Fibroblast of lung (primary cell): ENCODE data around the gene ADCY3. TPM values are rescaled to one million over a fixed set of nuclear protein-coding genes. Genes with fewer than 3 reads are reported as not detected.

Experiments
- DNase-seq, 2 donors: peaks; one replicate each; pipeline versions ENCODE4 v3.0.0 to v3.0.0-alpha.2; 2010; ENCODE audit warnings: low read depth in 2 of 2
- H2AFZ ChIP-seq: 2 replicates; pipeline ENCODE4 v1.5.1; 2012; ENCODE audit warnings: low read length, control low read depth, inconsistent platforms
- H3K27ac ChIP-seq: 2 replicates; pipeline ENCODE4 v1.5.1; 2011; ENCODE audit warnings: low read length, control low read depth; ENCODE audit not compliant: insufficient read depth
- H3K27me3 ChIP-seq: 2 replicates; pipeline ENCODE4 v1.5.1; 2011; ENCODE audit warnings: mild to moderate bottlenecking, low read length; ENCODE audit not compliant: control insufficient read depth, insufficient read depth
- H3K36me3 ChIP-seq: 2 replicates; pipeline ENCODE4 v1.5.1; 2011; ENCODE audit warnings: low read length; ENCODE audit not compliant: control insufficient read depth, insufficient read depth
- H3K4me1 ChIP-seq: 2 replicates; pipeline ENCODE4 v1.5.1; 2011; ENCODE audit warnings: low read length; ENCODE audit not compliant: control insufficient read depth, insufficient read depth; ENCODE audit errors: extremely low read depth
- H3K4me2 ChIP-seq: 2 replicates; pipeline ENCODE4 v1.5.1; 2011; ENCODE audit warnings: low read length, control low read depth; ENCODE audit not compliant: insufficient read depth; ENCODE audit errors: extremely low read depth
- H3K4me3 ChIP-seq, 4 experiments: fragments of 200-600 bp in 1 of 4; sonication (generic) in 1 of 4; replicated peaks in 1 of 4; 2 replicates each; pipeline ENCODE4 v1.5.1; 2011 to 2016; ENCODE audit warnings: low read length in 4 of 4, low read depth in 3 of 4, mild to moderate bottlenecking in 3 of 4, control low read depth in 2 of 4, inconsistent platforms in 1 of 4, mixed read lengths in 1 of 4; ENCODE audit not compliant: insufficient read depth in 1 of 4; ENCODE audit errors: control extremely low read depth in 1 of 4
- H3K79me2 ChIP-seq: 2 replicates; pipeline ENCODE4 v1.5.1; 2012; ENCODE audit warnings: mild to moderate bottlenecking, low read length, inconsistent platforms; ENCODE audit not compliant: control insufficient read depth, insufficient read depth
- H3K9ac ChIP-seq: 2 replicates; pipeline ENCODE4 v1.5.1; 2011; ENCODE audit warnings: mild to moderate bottlenecking, low read length, control low read depth; ENCODE audit not compliant: insufficient read depth
- H3K9me3 ChIP-seq: 2 replicates; pipeline ENCODE4 v1.5.1; 2012; ENCODE audit warnings: low read depth, low read length; ENCODE audit not compliant: control insufficient read depth, insufficient read depth
- H4K20me1 ChIP-seq: 2 replicates; pipeline ENCODE4 v1.5.1; 2011; ENCODE audit warnings: low read length; ENCODE audit not compliant: control insufficient read depth, insufficient read depth; ENCODE audit errors: extremely low read depth
- CTCF ChIP-seq, 2 donors: IDR thresholded peaks in 1 of 2; conservative IDR thresholded peaks in 1 of 2; 1 replicate in 1 of 2; 2 replicates in 1 of 2; pipeline ENCODE4 v1.5.1; 2011 to 2012; ENCODE audit warnings: low read length in 2 of 2, control low read depth in 1 of 2, inconsistent platforms in 1 of 2, low read depth in 1 of 2, mild to moderate bottlenecking in 1 of 2
- EZH2 ChIP-seq: IDR thresholded peaks from 2 replicates; pipeline ENCODE4 v1.5.1; 2012; ENCODE audit warnings: low read length, control low read depth, mild to moderate bottlenecking; ENCODE audit errors: missing control alignments
- polyA plus RNA-seq, 2 donors: library from polyadenylated mRNA; depleted of rRNA in 1 of 2; stranded (reverse) in 1 of 2; unstranded in 1 of 2; fragments of >200 nt; gene quantifications; 2 replicates each; pipeline ENCODE4 v1.2.1, GENCODE V29; 2011 to 2012; ENCODE audit warnings: missing spikeins in 1 of 2
- total RNA-seq: library from RNA; depleted of rRNA; stranded (reverse); fragments of >200 nt; gene quantifications from 2 replicates; pipeline ENCODE4 v1.2.1, GENCODE V29; 2014

Gene ADCY3
- total and polyA plus RNA-seq, 2 donors (not counting 1 experiment from before 2014, with no cell fraction given) = 33.0 to 90.2 TPM

GRCh38 chr2:24850944-24851343 lies 69.1 kb downstream of the ADCY3 start:
- no peaks in the 10 kb centered on the region for H3K9me3 ChIP-seq
- H3K9ac ChIP-seq = no peak overlapping the region
- H3K79me2 ChIP-seq = no peaks in the 10 kb centered on the region
- H3K27ac ChIP-seq = no peak overlapping the region
- no peak for TF ChIP-seq EZH2
- no peak for TF ChIP-seq CTCF (conservative IDR thresholded peaks at IDR 0.05 in 1 of 2, IDR thresholded peaks at IDR 0.05 in 1 of 2; ENCODE audit: low read depth in 1 of 2, low read length in 2 of 2)
- H3K4me1 ChIP-seq = peaks cover 14% of the 10 kb centered on the region
- DNase-seq = no peak
- no peaks in the 10 kb centered on the region for H3K36me3 ChIP-seq
- no peaks in the 10 kb centered on the region for H3K27me3 ChIP-seq
- H3K4me3 ChIP-seq = no peak overlapping the region
- no peak overlapping the region for H3K4me2 ChIP-seq
- no peaks in the 10 kb centered on the region for H4K20me1 ChIP-seq
- no peak overlapping the region for H2AFZ ChIP-seq

- no peak overlapping the region for H3K4me2 ChIP-seq
- no peaks in the 10 kb centered on the region for H4K20me1 ChIP-seq
- no peaks in the 10 kb centered on the region for H3K9me3 ChIP-seq
- no peak for DNase-seq
- H3K4me1 ChIP-seq = no peaks in the 10 kb centered on the region
- no peak overlapping the region for H3K27ac ChIP-seq
- no peaks in the 10 kb centered on the region for H3K79me2 ChIP-seq
- H3K36me3 ChIP-seq = no peaks in the 10 kb centered on the region
- H3K4me3 ChIP-seq = no peak overlapping the region
- no peak overlapping the region for H3K9ac ChIP-seq
- no peak for TF ChIP-seq EZH2
- no peak for TF ChIP-seq CTCF (conservative IDR thresholded peaks at IDR 0.05 in 1 of 2, IDR thresholded peaks at IDR 0.05 in 1 of 2; ENCODE audit: low read depth in 1 of 2, low read length in 2 of 2)
- H3K27me3 ChIP-seq = no peaks in the 10 kb centered on the region
- H2AFZ ChIP-seq = no peak overlapping the region
Measured at GRCh38 chr2:24845691-24846090, 74.3 kb downstream of the ADCY3 start.

DNA sequence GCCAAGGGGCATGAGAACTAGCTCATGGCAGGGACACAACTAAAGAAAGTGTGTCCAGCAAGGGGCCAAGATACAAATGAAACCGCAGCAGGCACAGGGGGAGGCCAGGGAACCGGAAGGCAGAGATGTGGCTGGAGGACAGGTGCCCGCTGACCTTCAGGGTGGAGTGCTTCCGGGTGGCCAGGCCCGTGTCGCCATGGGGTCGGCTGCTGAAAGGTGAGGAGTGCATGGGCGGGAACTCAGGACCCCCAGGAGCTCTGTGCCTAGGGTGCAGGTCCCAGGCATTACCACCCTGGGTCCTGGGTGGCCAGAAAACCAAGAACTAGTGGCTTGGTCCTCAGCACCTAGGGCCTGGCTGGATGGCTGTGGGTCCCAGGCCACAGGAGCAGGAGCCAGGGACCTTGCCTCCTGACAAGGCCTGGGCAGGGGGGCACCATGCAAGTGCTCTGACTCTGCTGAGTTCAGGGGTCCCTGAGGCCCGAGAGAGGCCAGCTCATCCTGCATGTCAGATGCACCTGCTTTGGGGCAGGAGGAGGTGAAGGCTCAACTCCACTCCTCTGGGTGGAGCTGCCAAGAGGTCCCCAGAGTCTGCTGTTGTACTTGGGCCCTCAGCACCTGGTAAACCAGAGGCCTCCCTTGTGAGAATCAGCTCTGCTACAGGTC lies 75.9 kb downstream of the ADCY3 start:
- H4K20me1 ChIP-seq = no peaks in the 10 kb centered on the region
- no peak overlapping the region for H3K9ac ChIP-seq
- H3K79me2 ChIP-seq = no peaks in the 10 kb centered on the region
- H3K27me3 ChIP-seq = no peaks in the 10 kb centered on the region
- TF ChIP-seq CTCF (conservative IDR thresholded peaks at IDR 0.05 in 1 of 2, IDR thresholded peaks at IDR 0.05 in 1 of 2; ENCODE audit: low read depth in 1 of 2, low read length in 2 of 2) (no peak), EZH2 (no peak)
- no peaks in the 10 kb centered on the region for H3K4me1 ChIP-seq
- H2AFZ ChIP-seq = no peak overlapping the region
- DNase-seq = no peak
- no peak overlapping the region for H3K27ac ChIP-seq
- no peaks in the 10 kb centered on the region for H3K36me3 ChIP-seq
- H3K4me2 ChIP-seq = no peak overlapping the region
- no peak overlapping the region for H3K4me3 ChIP-seq
- H3K9me3 ChIP-seq = no peaks in the 10 kb centered on the region
